Measurements from ENCODE around the gene OSBPL8.

DNA sequence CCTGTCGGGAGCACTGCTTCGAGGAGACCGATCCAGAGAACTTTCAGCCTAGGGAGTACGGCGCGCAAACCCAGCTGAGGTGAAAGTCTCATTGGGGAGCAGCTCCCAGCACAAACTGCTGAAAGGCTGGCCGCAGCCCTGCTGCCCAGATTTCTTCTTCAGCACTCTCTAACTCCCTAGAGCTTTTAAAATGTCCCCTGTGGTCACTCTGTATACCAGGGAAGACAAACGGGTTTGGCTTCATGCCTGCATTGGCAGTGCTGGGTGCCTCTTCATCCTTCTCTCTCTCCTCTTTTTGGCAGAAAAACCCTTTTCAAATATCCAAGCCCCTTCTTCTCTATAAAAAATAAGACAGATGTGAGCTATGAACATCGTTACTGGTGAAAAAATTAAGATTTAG is 246.3 kb downstream of the OSBPL8 start:
- TF ChIP-seq EZH2phosphoT487 (IDR thresholded peaks at IDR 0.05; ENCODE audit: insufficient read depth, low read depth), result no peak
- no peak for TF ChIP-seq EZH2 (IDR thresholded peaks at IDR 0.05; ENCODE audit: insufficient read depth, poor library complexity, severe bottlenecking)
